HEK293 (cell line): Measurements from ENCODE around the gene CHST14.
"Not testable (repeated sequence)": the region's sequence is repeated elsewhere in the genome, so short reads cannot be mapped to it uniquely, and the experiment has no call there.

Source experiments
- ZNF518A ChIP-seq: fragments of 450-650 bp; formaldehyde crosslinking; conservative IDR thresholded peaks from 2 replicates; pipeline ENCODE4 v1.5.1; 2016; ENCODE audit warnings: low read depth, missing biosample characterization, missing genetic modification characterization
- ZNF645 ChIP-seq: fragments of 450-650 bp; formaldehyde crosslinking; IDR thresholded peaks from 2 replicates; pipeline ENCODE4; 2016; ENCODE audit warnings: missing biosample characterization, missing genetic modification characterization

- not testable (repeated sequence) for TF ChIP-seq ZNF645, ZNF518A (tag by site-specific recombination)
Observed at GRCh38 chr15:40453941-40454340, 16.8 kb upstream of the CHST14 start.
